Loucy (cell line): ENCODE results near the gene NME4.
A peak's percentile ranks its signal among the peaks of the same experiment; 100 is the strongest.

Experiments used
- H2AFZ ChIP-seq: fragments of 200-600 bp; sonication (generic); 2 replicates; pipeline ENCODE4 v1.6.0; 2016; ENCODE audit warnings: antibody characterized with exemption, mild to moderate bottlenecking, low read length, moderate library complexity
- H3F3A ChIP-seq: fragments of 200-600 bp; 2 replicates; pipeline ENCODE4 v1.6.0; 2016; ENCODE audit warnings: antibody characterized with exemption, low read depth, mild to moderate bottlenecking
- H3K27me3 ChIP-seq: fragments of 200-600 bp; sonication (generic); 2 replicates; pipeline ENCODE4 v1.6.1; 2014; ENCODE audit warnings: low read length, mild to moderate bottlenecking; ENCODE audit not compliant: insufficient read depth, poor library complexity, severe bottlenecking
- H3K36me3 ChIP-seq: fragments of 200-600 bp; sonication (generic); 2 replicates; pipeline ENCODE4 v1.6.1; 2016; ENCODE audit warnings: low read length; ENCODE audit not compliant: insufficient read depth
- H3K4me1 ChIP-seq: fragments of 200-600 bp; sonication (generic); 2 replicates; pipeline ENCODE4 v1.5.1; 2014; ENCODE audit warnings: low read length, mild to moderate bottlenecking; ENCODE audit not compliant: insufficient read depth, poor library complexity, severe bottlenecking
- H3K4me2 ChIP-seq: fragments of 200-600 bp; sonication (generic); 2 replicates; pipeline ENCODE4 v1.6.0; 2014; ENCODE audit warnings: antibody characterized with exemption, low read length, low read depth, mild to moderate bottlenecking; ENCODE audit not compliant: poor library complexity, severe bottlenecking
- H3K4me3 ChIP-seq: fragments of 200-600 bp; sonication (generic); 2 replicates; pipeline ENCODE4 v1.5.1; 2014; ENCODE audit warnings: low read length, mild to moderate bottlenecking, mixed read lengths; ENCODE audit not compliant: poor library complexity, severe bottlenecking
- H3K79me2 ChIP-seq: fragments of 200-600 bp; sonication (generic); 2 replicates; pipeline ENCODE4 v1.6.1; 2014; ENCODE audit warnings: low read length; ENCODE audit not compliant: insufficient read depth
- H3K9ac ChIP-seq: fragments of 200-600 bp; sonication (generic); 2 replicates; pipeline ENCODE4 v1.6.0; 2014; ENCODE audit warnings: mild to moderate bottlenecking, low read depth, low read length, moderate library complexity; ENCODE audit not compliant: poor library complexity, severe bottlenecking
- H3K9me2 ChIP-seq: fragments of 200-600 bp; sonication (generic); replicated peaks from 2 replicates; pipeline ENCODE4 v1.6.1; 2016; ENCODE audit warnings: low read depth, low read length, mixed read lengths
- H3K9me3 ChIP-seq: fragments of 200-600 bp; sonication (generic); 2 replicates; pipeline ENCODE4 v1.6.1; 2014; ENCODE audit warnings: mild to moderate bottlenecking, antibody characterized with exemption, low read length, low read depth; ENCODE audit not compliant: insufficient read depth
- H4K20me1 ChIP-seq: fragments of 200-600 bp; sonication (generic); 2 replicates; pipeline ENCODE4 v1.6.0; 2014; ENCODE audit warnings: antibody characterized with exemption, low read length, mild to moderate bottlenecking; ENCODE audit not compliant: insufficient read depth, poor library complexity, severe bottlenecking
- EZH2phosphoT487 ChIP-seq: fragments of 200-600 bp; IDR thresholded peaks from 2 replicates; pipeline ENCODE4 v1.6.1; 2018; ENCODE audit warnings: antibody characterized with exemption, mild to moderate bottlenecking, moderate library complexity, borderline replicate concordance
- TF ChIP-seq, protein P1 (sequence below): fragments of 200-600 bp; sonication (generic); conservative IDR thresholded peaks from 2 replicates; pipeline ENCODE4 v1.5.1; 2014; ENCODE audit warnings: mild to moderate bottlenecking, antibody characterized with exemption, low read length

NME4 gene

DNA sequence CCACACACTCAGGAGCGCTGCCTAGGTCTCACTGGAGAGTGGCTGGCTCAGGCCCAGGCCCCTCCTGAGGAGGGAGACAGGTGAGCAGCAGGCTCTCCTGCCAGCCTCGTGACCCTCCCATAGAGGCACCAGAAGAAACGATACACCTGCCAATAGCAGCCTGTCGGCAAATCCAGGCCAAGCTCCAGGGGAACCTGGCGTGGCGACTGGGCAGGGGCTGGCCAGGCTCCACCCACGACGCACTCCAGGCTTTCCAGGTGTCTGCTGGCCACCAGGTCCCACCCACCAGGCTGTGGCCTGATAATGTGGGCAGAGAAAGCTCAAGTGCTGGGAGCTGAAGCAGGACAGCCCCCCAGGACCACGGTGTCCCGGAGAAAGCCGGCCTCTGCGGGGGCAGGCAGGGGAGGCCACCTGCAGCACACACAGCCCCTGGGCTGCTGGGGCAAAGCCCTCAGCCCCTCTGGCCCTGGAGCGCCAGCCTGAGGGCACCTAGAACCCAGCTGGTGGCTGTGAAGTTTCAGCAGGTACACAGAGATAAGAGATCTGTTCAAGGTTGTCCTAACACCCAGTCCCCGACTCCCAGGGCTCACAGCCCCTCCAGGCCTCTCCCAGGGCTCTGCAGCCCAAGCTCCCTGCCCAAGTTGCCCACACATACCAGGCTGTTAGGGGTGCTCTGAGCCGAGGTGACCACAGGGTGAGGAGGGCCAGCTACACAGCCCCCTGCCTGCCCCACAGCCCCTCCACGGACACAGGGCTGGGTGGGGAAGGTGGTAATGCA is 17.6 kb upstream of the NME4 start:
- no peaks in the 10 kb centered on the region for H4K20me1 ChIP-seq
- peak overlapping the region; percentile 76 for H3K4me3 ChIP-seq
- no peak for TF ChIP-seq EZH2phosphoT487
- TF ChIP-seq, protein P1, sequence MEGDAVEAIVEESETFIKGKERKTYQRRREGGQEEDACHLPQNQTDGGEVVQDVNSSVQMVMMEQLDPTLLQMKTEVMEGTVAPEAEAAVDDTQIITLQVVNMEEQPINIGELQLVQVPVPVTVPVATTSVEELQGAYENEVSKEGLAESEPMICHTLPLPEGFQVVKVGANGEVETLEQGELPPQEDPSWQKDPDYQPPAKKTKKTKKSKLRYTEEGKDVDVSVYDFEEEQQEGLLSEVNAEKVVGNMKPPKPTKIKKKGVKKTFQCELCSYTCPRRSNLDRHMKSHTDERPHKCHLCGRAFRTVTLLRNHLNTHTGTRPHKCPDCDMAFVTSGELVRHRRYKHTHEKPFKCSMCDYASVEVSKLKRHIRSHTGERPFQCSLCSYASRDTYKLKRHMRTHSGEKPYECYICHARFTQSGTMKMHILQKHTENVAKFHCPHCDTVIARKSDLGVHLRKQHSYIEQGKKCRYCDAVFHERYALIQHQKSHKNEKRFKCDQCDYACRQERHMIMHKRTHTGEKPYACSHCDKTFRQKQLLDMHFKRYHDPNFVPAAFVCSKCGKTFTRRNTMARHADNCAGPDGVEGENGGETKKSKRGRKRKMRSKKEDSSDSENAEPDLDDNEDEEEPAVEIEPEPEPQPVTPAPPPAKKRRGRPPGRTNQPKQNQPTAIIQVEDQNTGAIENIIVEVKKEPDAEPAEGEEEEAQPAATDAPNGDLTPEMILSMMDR, result no peak
- no peaks in the 10 kb centered on the region for H3K9me3 ChIP-seq
- peaks cover 18% of the 10 kb centered on the region for H3K4me1 ChIP-seq
- no peaks in the 10 kb centered on the region for H3K36me3 ChIP-seq
- H2AFZ ChIP-seq, result no peak overlapping the region
- peak overlapping the region; percentile 70 for H3K4me2 ChIP-seq
- H3K9ac ChIP-seq, result peak overlapping the region; percentile 76
- no peaks in the 10 kb centered on the region for H3F3A ChIP-seq
- H3K79me2 ChIP-seq, result peaks cover 21% of the 10 kb centered on the region
- no peaks in the 10 kb centered on the region for H3K9me2 ChIP-seq
- no peaks in the 10 kb centered on the region for H3K27me3 ChIP-seq

DNA sequence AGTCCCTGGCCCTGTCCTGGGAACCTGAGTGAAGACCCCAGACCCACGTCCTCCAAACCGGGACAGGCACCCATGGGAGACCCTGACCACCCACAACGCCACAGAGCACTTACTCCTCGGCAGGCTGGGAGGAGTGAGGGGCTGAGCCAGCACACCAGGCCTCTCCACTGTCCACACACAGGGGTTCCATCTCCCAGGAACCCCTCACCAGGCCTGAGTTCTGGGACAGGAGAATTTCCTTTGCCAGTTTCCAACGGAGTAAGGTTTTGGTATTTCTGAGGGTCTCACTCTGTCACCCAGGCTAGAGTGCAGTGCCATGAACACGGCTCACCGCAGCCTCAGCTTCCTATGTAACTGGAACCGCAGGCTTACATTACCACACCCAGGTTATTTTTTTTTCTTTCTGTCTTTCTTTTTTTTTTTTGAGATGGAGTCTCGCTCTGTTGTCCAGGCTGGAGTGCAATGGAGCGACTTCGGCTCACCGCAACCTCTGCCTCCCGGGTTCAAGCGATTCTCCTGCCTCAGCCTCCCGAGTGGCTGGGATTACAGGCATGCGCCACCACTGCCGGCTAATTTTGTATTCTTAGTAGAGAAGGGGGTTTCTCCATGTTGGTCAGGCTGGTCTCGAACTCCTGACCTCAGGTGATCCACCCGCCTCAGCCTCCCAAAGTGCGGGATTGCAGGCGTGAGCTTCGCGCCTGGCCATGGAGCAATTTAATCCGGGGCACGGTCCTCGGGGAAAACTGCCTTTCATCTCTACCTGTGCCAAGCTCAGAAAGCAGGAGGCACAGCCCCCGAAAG is 16.8 kb upstream of the NME4 start:
- Histone ChIP-seq H3K36me3 (no peaks in the 10 kb centered on the region), H3K4me3 (peak overlapping the region; percentile 76), H3K4me2 (peak overlapping the region; percentile 70), H4K20me1 (no peaks in the 10 kb centered on the region), H3F3A (no peaks in the 10 kb centered on the region), H3K9me2 (no peaks in the 10 kb centered on the region), H2AFZ (no peak overlapping the region), H3K27me3 (no peaks in the 10 kb centered on the region), H3K9ac (peak overlapping the region; percentile 76), H3K79me2 (peaks cover 21% of the 10 kb centered on the region), H3K4me1 (peaks cover 18% of the 10 kb centered on the region), H3K9me3 (no peaks in the 10 kb centered on the region)
- TF ChIP-seq, protein P1, result no peak
- no peak for TF ChIP-seq EZH2phosphoT487

DNA sequence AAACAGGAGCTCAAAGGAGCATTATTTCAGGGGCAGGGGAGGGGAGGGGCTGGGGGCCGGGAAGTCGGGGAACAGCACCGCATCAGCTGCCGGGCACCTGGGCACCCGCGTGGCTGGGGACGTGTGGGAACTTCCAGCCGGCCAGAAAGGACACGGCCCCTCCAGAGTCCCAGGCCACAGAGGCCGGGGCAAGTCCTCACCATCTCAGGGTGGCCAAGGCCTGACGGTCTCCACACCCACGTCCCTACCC is 16.3 kb upstream of the NME4 start:
- H3K36me3 ChIP-seq, result no peaks in the 10 kb centered on the region
- peak overlapping the region; percentile 76 for H3K9ac ChIP-seq
- H3K4me3 ChIP-seq, result peak overlapping the region; percentile 76
- peaks cover 18% of the 10 kb centered on the region for H3K4me1 ChIP-seq
- no peak overlapping the region for H2AFZ ChIP-seq
- H3K9me3 ChIP-seq, result no peaks in the 10 kb centered on the region
- peaks cover 21% of the 10 kb centered on the region for H3K79me2 ChIP-seq
- peak overlapping the region; percentile 70 for H3K4me2 ChIP-seq
- no peak for TF ChIP-seq EZH2phosphoT487
- TF ChIP-seq, protein P1, result no peak
- H4K20me1 ChIP-seq, result no peaks in the 10 kb centered on the region
- H3F3A ChIP-seq, result no peaks in the 10 kb centered on the region
- no peaks in the 10 kb centered on the region for H3K27me3 ChIP-seq
- H3K9me2 ChIP-seq, result no peaks in the 10 kb centered on the region
